Endodermal cell (in vitro differentiated cells): ENCODE measurements around the gene TLX2. TPM values are rescaled to one million over a fixed set of nuclear protein-coding genes. Genes with fewer than 3 reads are reported as not detected.
A peak's percentile ranks its signal among the peaks of the same experiment; 100 is the strongest.

Experiments used
- DNase-seq: peaks from one replicate; pipeline ENCODE4 v3.0.0-alpha.2; 2017
- H3K27ac ChIP-seq: 2 replicates; pipeline ENCODE4 v1.5.1; 2013; ENCODE audit warnings: mild to moderate bottlenecking, low read depth, low read length, moderate library complexity
- H3K27me3 ChIP-seq: 2 replicates; pipeline ENCODE4 v1.6.1; 2013; ENCODE audit warnings: mild to moderate bottlenecking, low read length, moderate library complexity; ENCODE audit not compliant: insufficient read depth, control insufficient read depth, poor library complexity, severe bottlenecking
- H3K36me3 ChIP-seq: 2 replicates; pipeline ENCODE4 v1.7.0; 2013; ENCODE audit warnings: mild to moderate bottlenecking, low read length, moderate library complexity; ENCODE audit not compliant: control insufficient read depth, insufficient read depth
- H3K4me1 ChIP-seq: one replicate; pipeline ENCODE4 v1.7.0; 2013; ENCODE audit warnings: low read length; ENCODE audit not compliant: control insufficient read depth, insufficient read depth
- H3K4me3 ChIP-seq: 2 replicates; pipeline ENCODE4 v1.5.1; 2013; ENCODE audit warnings: mild to moderate bottlenecking, low read length, moderate library complexity
- H3K9ac ChIP-seq: 2 replicates; pipeline ENCODE4 v1.6.1; 2013; ENCODE audit warnings: mild to moderate bottlenecking, low read length, moderate library complexity; ENCODE audit not compliant: poor library complexity, severe bottlenecking; ENCODE audit errors: extremely low read depth
- H3K9me3 ChIP-seq: 2 replicates; pipeline ENCODE4 v1.6.1; 2013; ENCODE audit warnings: mild to moderate bottlenecking, low read length, moderate library complexity; ENCODE audit not compliant: control insufficient read depth
- H3K27ac Mint-ChIP-seq: 2 replicates; pipeline ENCODE4 v1.8.0; 2020; ENCODE audit warnings: mixed read lengths
- H3K27me3 Mint-ChIP-seq: 2 replicates; pipeline ENCODE4 v1.8.0; 2021; ENCODE audit warnings: mild to moderate bottlenecking, mixed read lengths; ENCODE audit not compliant: insufficient read depth
- H3K36me3 Mint-ChIP-seq: 2 replicates; pipeline ENCODE4 v1.8.0; 2020; ENCODE audit warnings: low read depth, mixed read lengths
- H3K4me1 Mint-ChIP-seq: 2 replicates; pipeline ENCODE4 v1.8.0; 2020; ENCODE audit warnings: mixed read lengths
- H3K4me3 Mint-ChIP-seq: 2 replicates; pipeline ENCODE4 v1.8.0; 2020; ENCODE audit warnings: mild to moderate bottlenecking, moderate library complexity, mixed read lengths
- H3K9me3 Mint-ChIP-seq: 2 replicates; pipeline ENCODE4 v1.8.0; 2020; ENCODE audit warnings: mild to moderate bottlenecking, mixed read lengths
- WGBS, 2 experiments: methylation state at CpG; one replicate each; pipeline versions ENCODE4 v1.1.5 to v1.1.7; 2013; ENCODE audit warnings: missing lambda C conversion rate in 2 of 2, mixed read lengths in 1 of 2; ENCODE audit not compliant: insufficient coverage in 1 of 2, insufficient read length in 1 of 2; 5-methylcytosine and 5-hydroxymethylcytosine counted together
- total RNA-seq, 2 donors: library from RNA; stranded (reverse); fragmentation: NEBNext Ultra II Directional in 1 of 2; extraction: Animal tissue kit (Norgen Biotek cat#: 25700) in 1 of 2; gene quantifications; 2 replicates in 1 of 2; 3 replicates in 1 of 2; pipeline ENCODE4 v1.2.1, GENCODE V29; 2021
- TF ChIP-seq, protein P1 (sequence below): fragments of 200-600 bp; sonication (generic); conservative IDR thresholded peaks from 2 replicates; pipeline ENCODE4 v1.5.0; 2021; ENCODE audit warnings: antibody characterized with exemption, mild to moderate bottlenecking

The TLX2 gene
- total RNA-seq, 2 donors from 2014 or later: 0.22 to 0.27 TPM

GRCh38 chr2:74504591-74504990, 9.7 kb upstream of the TLX2 start:
- no peak overlapping the region for H3K27ac Mint-ChIP-seq
- peaks cover 22% of the 10 kb centered on the region for H3K36me3 Mint-ChIP-seq
- H3K4me1 ChIP-seq: peaks cover 4% of the 10 kb centered on the region
- H3K9ac ChIP-seq: no peak overlapping the region
- no peak for DNase-seq
- peaks cover 64% of the 10 kb centered on the region for H3K27me3 ChIP-seq
- peaks cover 11% of the 10 kb centered on the region for H3K36me3 ChIP-seq
- no peaks in the 10 kb centered on the region for H3K9me3 Mint-ChIP-seq
- H3K4me1 Mint-ChIP-seq: peaks cover 41% of the 10 kb centered on the region
- TF ChIP-seq, protein P1, sequence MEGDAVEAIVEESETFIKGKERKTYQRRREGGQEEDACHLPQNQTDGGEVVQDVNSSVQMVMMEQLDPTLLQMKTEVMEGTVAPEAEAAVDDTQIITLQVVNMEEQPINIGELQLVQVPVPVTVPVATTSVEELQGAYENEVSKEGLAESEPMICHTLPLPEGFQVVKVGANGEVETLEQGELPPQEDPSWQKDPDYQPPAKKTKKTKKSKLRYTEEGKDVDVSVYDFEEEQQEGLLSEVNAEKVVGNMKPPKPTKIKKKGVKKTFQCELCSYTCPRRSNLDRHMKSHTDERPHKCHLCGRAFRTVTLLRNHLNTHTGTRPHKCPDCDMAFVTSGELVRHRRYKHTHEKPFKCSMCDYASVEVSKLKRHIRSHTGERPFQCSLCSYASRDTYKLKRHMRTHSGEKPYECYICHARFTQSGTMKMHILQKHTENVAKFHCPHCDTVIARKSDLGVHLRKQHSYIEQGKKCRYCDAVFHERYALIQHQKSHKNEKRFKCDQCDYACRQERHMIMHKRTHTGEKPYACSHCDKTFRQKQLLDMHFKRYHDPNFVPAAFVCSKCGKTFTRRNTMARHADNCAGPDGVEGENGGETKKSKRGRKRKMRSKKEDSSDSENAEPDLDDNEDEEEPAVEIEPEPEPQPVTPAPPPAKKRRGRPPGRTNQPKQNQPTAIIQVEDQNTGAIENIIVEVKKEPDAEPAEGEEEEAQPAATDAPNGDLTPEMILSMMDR: no peak
- peaks cover 67% of the 10 kb centered on the region for H3K27me3 Mint-ChIP-seq
- no peak overlapping the region for H3K27ac ChIP-seq
- 93% methylated on average over 3 of the region's 3 CpGs for WGBS, 2 experiments
- peak overlapping the region; percentile 68 for H3K4me3 Mint-ChIP-seq
- H3K9me3 ChIP-seq: no peaks in the 10 kb centered on the region
- no peak overlapping the region for H3K4me3 ChIP-seq

GRCh38 chr2:74505448-74506246, 8.6 kb upstream of the TLX2 start:
- H3K9me3 ChIP-seq: no peaks in the 10 kb centered on the region
- Mint-ChIP-seq H3K4me1 (peaks cover 35% of the 10 kb centered on the region), H3K9me3 (no peaks in the 10 kb centered on the region), H3K36me3 (peaks cover 22% of the 10 kb centered on the region), H3K27ac (no peak overlapping the region), H3K4me3 (peak overlapping the region; percentile 96), H3K27me3 (peaks cover 67% of the 10 kb centered on the region)
- no peak for DNase-seq
- WGBS, 2 experiments: 94 to 97% methylated on average over 6 to 14 of the region's 14 CpGs
- peaks cover 11% of the 10 kb centered on the region for H3K36me3 ChIP-seq
- H3K9ac ChIP-seq: no peak overlapping the region
- TF ChIP-seq, protein P1: no peak
- H3K27me3 ChIP-seq: peaks cover 64% of the 10 kb centered on the region
- peak overlapping the region; percentile 66 for H3K4me3 ChIP-seq
- no peak overlapping the region for H3K27ac ChIP-seq
- peaks cover 4% of the 10 kb centered on the region for H3K4me1 ChIP-seq

DNA sequence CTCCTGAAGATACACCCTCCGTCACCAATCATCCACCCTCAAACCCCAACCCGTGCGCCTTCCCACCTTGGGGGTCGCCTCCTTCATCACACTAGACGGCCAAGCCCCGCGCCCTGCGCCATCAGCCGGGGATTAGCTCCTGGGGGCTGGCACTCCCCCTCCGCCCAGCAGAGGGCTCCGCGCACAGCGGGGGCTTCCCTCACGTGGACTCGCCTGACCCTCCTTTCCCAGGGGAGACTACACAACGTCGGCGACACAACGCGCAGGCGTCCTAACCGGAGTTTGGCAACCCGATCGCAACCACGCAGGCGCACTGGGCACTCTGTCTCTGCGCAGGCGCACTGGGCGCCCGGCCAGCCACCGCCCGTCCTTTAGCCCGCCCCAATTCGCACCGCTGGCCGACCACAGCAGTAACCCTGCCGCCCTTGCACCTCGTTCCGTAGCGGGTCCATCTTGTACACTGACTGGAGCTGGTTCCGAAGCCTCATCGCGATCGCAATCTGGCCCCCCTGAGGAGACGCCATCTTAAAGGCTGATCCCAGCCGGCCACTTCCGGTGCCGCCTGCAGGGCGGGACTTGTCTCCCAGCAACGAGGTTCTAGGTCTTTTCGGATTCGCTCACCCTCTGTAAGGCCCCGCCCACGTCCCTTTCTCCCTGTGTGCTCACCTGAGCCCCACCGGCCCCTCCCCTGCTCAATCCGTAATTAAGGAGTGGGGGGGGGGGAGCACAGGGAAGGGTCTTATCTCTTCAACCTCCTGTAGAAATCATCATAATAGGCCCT, 6.9 kb upstream of the TLX2 start, which contains the start of gene PCGF1:
Gene PCGF1, minus strand, starts transcription at position 551 of the 781 bp plus-strand sequence. Its CDS starts 27 bp downstream, at position 524.
- peaks cover 64% of the 10 kb centered on the region for H3K27me3 ChIP-seq

More for the DNA sequence above, 6.9 kb upstream of the TLX2 start, which contains the start of gene PCGF1:
- Histone ChIP-seq H3K9me3 (no peaks in the 10 kb centered on the region), H3K4me3 (peak within 1 kb of the TSS; percentile 88), H3K9ac (peak within 1 kb of the TSS; percentile 80), H3K4me1 (peaks cover 4% of the 10 kb centered on the region), H3K27ac (peak within 1 kb of the TSS; percentile 58), H3K36me3 (peaks cover 11% of the 10 kb centered on the region)
- Mint-ChIP-seq H3K4me1 (peaks cover 25% of the 10 kb centered on the region), H3K36me3 (peaks cover 22% of the 10 kb centered on the region), H3K4me3 (peak within 1 kb of the TSS; percentile 96), H3K27me3 (peaks cover 67% of the 10 kb centered on the region), H3K27ac (peak within 1 kb of the TSS; percentile 100), H3K9me3 (no peaks in the 10 kb centered on the region)
- 0% methylated on average over 12 to 53 of the region's 56 CpGs for WGBS, 2 experiments
- TF ChIP-seq, protein P1: peak; percentile 69
- peak; percentile 99 for DNase-seq
